Spleen (tissue), 11 donors: ENCODE results near the gene ARFGAP1. TPM values are rescaled to one million over a fixed set of nuclear protein-coding genes. Genes with fewer than 3 reads are reported as not detected.

Source experiments
- DNase-seq: peaks from one replicate; pipeline ENCODE4 v3.0.0-alpha.2; 2020
- H3K27ac ChIP-seq, 8 donors: fragments of 200-600 bp; sonication (generic) in 7 of 8; 1 replicate in 4 of 8; 2 replicates in 4 of 8; pipeline versions ENCODE4 v1.5.0 to v1.8.0; 2016 to 2021; ENCODE audit warnings: inconsistent platforms in 4 of 8, mild to moderate bottlenecking in 4 of 8, moderate library complexity in 1 of 8
- H3K27me3 ChIP-seq, 7 donors: fragments of 200-600 bp; sonication (generic) in 6 of 7; replicated peaks in 1 of 7; 1 replicate in 4 of 7; 2 replicates in 3 of 7; pipeline versions ENCODE4 v1.5.0 to v1.8.0; 2016 to 2021; ENCODE audit warnings: inconsistent platforms in 3 of 7, mild to moderate bottlenecking in 1 of 7
- H3K36me3 ChIP-seq, 6 donors: fragments of 200-600 bp; sonication (generic) in 5 of 6; 1 replicate in 4 of 6; 2 replicates in 2 of 6; pipeline versions ENCODE4 v1.5.0 to v1.8.0; 2016 to 2021; ENCODE audit warnings: inconsistent platforms in 2 of 6
- H3K4me1 ChIP-seq, 6 donors: fragments of 200-600 bp; sonication (generic) in 5 of 6; 1 replicate in 3 of 6; 2 replicates in 3 of 6; pipeline versions ENCODE4 v1.5.0 to v1.8.0; 2016 to 2021; ENCODE audit warnings: inconsistent platforms in 3 of 6
- H3K4me3 ChIP-seq, 8 donors: fragments of 200-600 bp; sonication (generic) in 7 of 8; 1 replicate in 4 of 8; 2 replicates in 4 of 8; pipeline versions ENCODE4 v1.5.0 to v1.8.0; 2016 to 2021; ENCODE audit warnings: inconsistent platforms in 4 of 8, mild to moderate bottlenecking in 4 of 8, moderate library complexity in 2 of 8
- H3K9me3 ChIP-seq, 8 donors: fragments of 200-600 bp; sonication (generic) in 7 of 8; 1 replicate in 4 of 8; 2 replicates in 4 of 8; pipeline versions ENCODE4 v1.5.0 to v1.8.0; 2016 to 2021; ENCODE audit warnings: inconsistent platforms in 4 of 8
- POLR2A ChIP-seq, 3 donors: fragments of 450-650 bp; IDR thresholded peaks; one replicate each; pipeline ENCODE4 v1.5.1; 2017; ENCODE audit warnings: antibody characterized with exemption in 3 of 3, mild to moderate bottlenecking in 1 of 3
- POLR2AphosphoS5 ChIP-seq, 3 donors: sonication (generic); formaldehyde crosslinking; IDR thresholded peaks; one replicate each; pipeline ENCODE4 v1.5.1; 2017; ENCODE audit warnings: antibody characterized with exemption in 3 of 3
- WGBS, 5 donors: extraction: QIAGEN DNeasy Blood & Tissue Kit in 3 of 5; methylation state at CpG; one replicate each; pipeline versions ENCODE4 v1.1.5 to v1.1.7; 2013 to 2018; 5-methylcytosine and 5-hydroxymethylcytosine counted together
- intact Hi-C: fragments of 100-400 bp; cut with DNase I; formaldehyde crosslinking; loops from one replicate; pipeline ENCODE4 v1.15.0; 2023; ENCODE audit warnings: low total_unique reads
- polyA plus RNA-seq, 3 donors: library from polyadenylated mRNA; stranded (reverse); fragments of 200-250 nt; gene quantifications; one replicate each; pipeline ENCODE4 v1.2.1, GENCODE V29; 2013
- total RNA-seq, 7 donors: library from RNA; depleted of rRNA in 3 of 7; stranded (reverse); fragments of >200 nt in 3 of 7; fragmentation: NEBNext Ultra II Directional in 4 of 7; extraction: Animal tissue kit (Norgen Biotek cat#: 25700) in 4 of 7; gene quantifications; one replicate each; pipeline versions ENCODE4 v1.1.0 to v1.2.1, GENCODE V29; 2016 to 2021
- TF ChIP-seq, protein P1 (sequence below), 11 experiments: fragments of 200-600 bp in 7 of 11; fragments of 450-650 bp in 4 of 11; sonication (generic) in 4 of 11; IDR thresholded peaks in 8 of 11; conservative IDR thresholded peaks in 3 of 11; 1 replicate in 7 of 11; 2 replicates in 4 of 11; pipeline versions ENCODE4 v1.4.0 to v1.8.0; 2016 to 2021; ENCODE audit warnings: antibody characterized with exemption in 11 of 11, inconsistent platforms in 4 of 11, mild to moderate bottlenecking in 1 of 11
- donor health status: healthy with polysubstance abuse.
- donor health status: DM: no; HTN: no; CAD: no; lungs with moderate emphysema.
- donor health status: DM: no; HTN: no; CAD: no.
- donor health status: Bipolar disorder and iron deficiency.
- donor health status: healthy.
- donor health status: DM: no; HTN: no; CAD: no.
- donor health status: DM: yes; HTN: yes; CAD: no.

The ARFGAP1 gene
- total and polyA plus RNA-seq, 10 donors: 44.4 to 165 (median 96.1) TPM

DNA sequence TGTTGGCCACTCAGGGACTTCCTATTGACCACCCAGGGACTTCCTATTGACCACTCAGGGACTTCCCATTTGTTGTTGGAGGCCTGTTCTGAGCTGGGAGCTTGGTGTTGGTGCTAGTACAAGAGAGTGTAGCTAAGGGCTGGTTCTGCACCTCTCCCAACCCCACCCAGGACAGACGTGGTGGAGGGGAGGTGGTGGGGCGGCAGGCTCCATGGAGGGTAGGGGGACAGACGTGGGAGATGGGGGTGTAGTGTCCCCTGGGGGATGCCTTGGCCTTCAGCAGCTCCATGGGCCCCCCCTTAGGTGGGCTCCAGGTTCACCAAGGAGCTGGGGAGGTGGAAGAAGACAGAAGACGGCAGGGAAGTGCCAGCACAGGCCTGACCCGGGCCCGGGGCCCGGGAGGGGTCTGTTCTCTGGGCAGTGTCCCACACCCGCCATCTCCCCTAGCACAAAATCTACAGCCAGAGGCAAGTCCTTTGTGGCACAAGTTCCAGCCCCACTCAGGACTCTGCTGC, 54.7 kb downstream of the ARFGAP1 start:
- 63 to 82% (median 79%) methylated on average over 5 to 8 of the region's 8 CpGs for WGBS, 5 donors
- peaks cover 0 to 35% (median 0%) of the 10 kb centered on the region in 7 donors for H3K27me3 ChIP-seq
- H3K9me3 ChIP-seq: peaks cover 0 to 29% (median 19%) of the 10 kb centered on the region in 8 donors
- peaks cover 0 to 28% (median 11%) of the 10 kb centered on the region in 6 donors for H3K4me1 ChIP-seq
- TF ChIP-seq, protein P1, sequence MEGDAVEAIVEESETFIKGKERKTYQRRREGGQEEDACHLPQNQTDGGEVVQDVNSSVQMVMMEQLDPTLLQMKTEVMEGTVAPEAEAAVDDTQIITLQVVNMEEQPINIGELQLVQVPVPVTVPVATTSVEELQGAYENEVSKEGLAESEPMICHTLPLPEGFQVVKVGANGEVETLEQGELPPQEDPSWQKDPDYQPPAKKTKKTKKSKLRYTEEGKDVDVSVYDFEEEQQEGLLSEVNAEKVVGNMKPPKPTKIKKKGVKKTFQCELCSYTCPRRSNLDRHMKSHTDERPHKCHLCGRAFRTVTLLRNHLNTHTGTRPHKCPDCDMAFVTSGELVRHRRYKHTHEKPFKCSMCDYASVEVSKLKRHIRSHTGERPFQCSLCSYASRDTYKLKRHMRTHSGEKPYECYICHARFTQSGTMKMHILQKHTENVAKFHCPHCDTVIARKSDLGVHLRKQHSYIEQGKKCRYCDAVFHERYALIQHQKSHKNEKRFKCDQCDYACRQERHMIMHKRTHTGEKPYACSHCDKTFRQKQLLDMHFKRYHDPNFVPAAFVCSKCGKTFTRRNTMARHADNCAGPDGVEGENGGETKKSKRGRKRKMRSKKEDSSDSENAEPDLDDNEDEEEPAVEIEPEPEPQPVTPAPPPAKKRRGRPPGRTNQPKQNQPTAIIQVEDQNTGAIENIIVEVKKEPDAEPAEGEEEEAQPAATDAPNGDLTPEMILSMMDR (IDR thresholded peaks at IDR 0.05 in 8 of 11, conservative IDR thresholded peaks at IDR 0.05 in 3 of 11): no peak
- TF ChIP-seq POLR2A (IDR thresholded peaks at IDR 0.05): no peak
- TF ChIP-seq POLR2AphosphoS5 (IDR thresholded peaks at IDR 0.05): no peak
- no peaks in the 10 kb centered on the region for H3K36me3 ChIP-seq
- intact Hi-C loops: no loop called here
- peak overlapping the region in 1 of 8 donors; percentile 0 for H3K4me3 ChIP-seq
- no peak for DNase-seq
- H3K27ac ChIP-seq: peak overlapping the region; percentile 38 to 91 (median 76)

DNA sequence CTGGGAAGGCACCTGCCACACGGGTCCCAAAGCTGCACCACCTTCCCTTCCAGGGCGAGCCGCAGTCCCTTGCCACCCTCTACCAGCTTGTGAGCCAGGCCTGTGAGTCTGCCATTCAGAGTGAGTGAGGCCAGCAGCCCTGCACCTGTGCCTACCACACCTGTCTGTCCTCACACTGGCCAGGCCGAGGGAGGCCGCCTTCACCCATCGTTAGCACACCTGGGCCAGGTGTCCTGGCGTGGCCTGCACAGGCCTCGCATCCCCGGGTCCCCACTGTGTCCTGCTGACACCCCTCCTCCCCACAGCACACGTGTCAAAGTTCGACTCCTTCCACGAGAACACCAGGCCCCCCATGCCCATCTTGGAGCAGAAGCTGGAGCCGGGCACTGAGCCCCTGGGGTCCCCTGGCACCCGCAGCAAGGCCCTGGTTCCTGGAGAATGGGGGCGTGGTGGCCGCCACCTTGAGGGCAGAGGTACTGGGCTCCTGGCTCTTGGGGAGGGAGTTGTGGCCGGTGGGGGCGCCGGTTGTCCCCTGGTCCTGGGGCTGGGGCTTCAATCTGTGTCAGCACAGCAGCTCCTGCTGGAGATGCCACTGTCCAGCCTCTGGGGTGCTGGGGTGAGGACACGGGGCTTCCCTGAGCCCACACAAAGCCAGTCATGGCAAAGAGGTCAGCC, 55.5 kb downstream of the ARFGAP1 start:
- Histone ChIP-seq H3K27me3 (peaks cover 0 to 35% (median 0%) of the 10 kb centered on the region in 7 donors), H3K4me1 (peaks cover 0 to 28% (median 11%) of the 10 kb centered on the region in 6 donors), H3K4me3 (no peak overlapping the region), H3K9me3 (peaks cover 0 to 36% (median 23%) of the 10 kb centered on the region in 8 donors), H3K27ac (peak overlapping the region in 1 of 8 donors; percentile 91), H3K36me3 (no peaks in the 10 kb centered on the region)
- peak; percentile 55 for DNase-seq
- intact Hi-C loops: no loop called here
- 80 to 85% (median 85%) methylated on average over 12 to 20 of the region's 20 CpGs for WGBS, 5 donors
- TF ChIP-seq POLR2AphosphoS5 (IDR thresholded peaks at IDR 0.05): no peak
- TF ChIP-seq, protein P1 (IDR thresholded peaks at IDR 0.05 in 8 of 11, conservative IDR thresholded peaks at IDR 0.05 in 3 of 11): no peak
- TF ChIP-seq POLR2A (IDR thresholded peaks at IDR 0.05): no peak

DNA sequence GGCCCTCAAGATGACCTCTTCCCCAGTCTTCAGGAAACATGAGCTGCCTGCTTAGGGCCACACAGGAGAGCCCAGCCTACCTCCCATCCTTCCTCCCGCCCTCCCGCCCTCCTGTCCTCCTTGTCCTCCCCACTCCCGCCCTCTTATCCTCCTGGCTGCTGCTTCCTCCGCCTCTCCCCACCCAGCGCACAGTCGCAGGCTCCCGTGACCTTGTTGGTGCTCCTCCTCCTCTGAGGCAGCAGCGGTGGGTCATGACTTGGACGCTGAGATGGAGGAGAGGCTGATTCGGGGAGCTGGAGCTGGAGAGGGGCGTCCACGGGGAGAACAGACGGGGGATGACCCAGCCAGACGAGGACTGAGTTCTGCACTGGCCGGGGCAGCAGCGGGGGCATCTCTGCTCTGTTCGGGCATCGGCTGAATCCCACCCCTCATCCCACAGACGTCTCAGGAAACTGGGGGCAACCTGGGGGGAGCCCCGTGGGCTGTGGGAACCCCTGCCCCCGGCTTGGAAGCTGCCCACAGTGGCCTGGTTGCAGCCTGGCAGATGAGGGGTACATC, 56.2 kb downstream of the ARFGAP1 start:
- intact Hi-C loops: no loop called here
- H3K27me3 ChIP-seq: peaks cover 0 to 37% (median 0%) of the 10 kb centered on the region in 7 donors
- H3K9me3 ChIP-seq: peaks cover 0 to 36% (median 23%) of the 10 kb centered on the region in 8 donors
- peaks cover 0 to 28% (median 11%) of the 10 kb centered on the region in 6 donors for H3K4me1 ChIP-seq
- 64 to 75% (median 74%) methylated on average over 19 to 21 of the region's 21 CpGs for WGBS, 5 donors
- DNase-seq: no peak
- no peak overlapping the region for H3K4me3 ChIP-seq
- no peak overlapping the region for H3K27ac ChIP-seq
- no peaks in the 10 kb centered on the region for H3K36me3 ChIP-seq
- TF ChIP-seq, protein P1 (IDR thresholded peaks at IDR 0.05 in 8 of 11, conservative IDR thresholded peaks at IDR 0.05 in 3 of 11): no peak
- TF ChIP-seq POLR2AphosphoS5 (IDR thresholded peaks at IDR 0.05) (no peak), POLR2A (IDR thresholded peaks at IDR 0.05) (no peak)
